ENCODE data around the gene HAVCR1. TPM values are rescaled to one million over a fixed set of nuclear protein-coding genes. Genes with fewer than 3 reads are reported as not detected.
"Not testable (repeated sequence)": the region's sequence is repeated elsewhere in the genome, so short reads cannot be mapped to it uniquely, and the experiment has no call there.

HAVCR1 gene
- total RNA-seq, 2 experiments from 2014 or later = 3.4 to 4.1 TPM

DNA sequence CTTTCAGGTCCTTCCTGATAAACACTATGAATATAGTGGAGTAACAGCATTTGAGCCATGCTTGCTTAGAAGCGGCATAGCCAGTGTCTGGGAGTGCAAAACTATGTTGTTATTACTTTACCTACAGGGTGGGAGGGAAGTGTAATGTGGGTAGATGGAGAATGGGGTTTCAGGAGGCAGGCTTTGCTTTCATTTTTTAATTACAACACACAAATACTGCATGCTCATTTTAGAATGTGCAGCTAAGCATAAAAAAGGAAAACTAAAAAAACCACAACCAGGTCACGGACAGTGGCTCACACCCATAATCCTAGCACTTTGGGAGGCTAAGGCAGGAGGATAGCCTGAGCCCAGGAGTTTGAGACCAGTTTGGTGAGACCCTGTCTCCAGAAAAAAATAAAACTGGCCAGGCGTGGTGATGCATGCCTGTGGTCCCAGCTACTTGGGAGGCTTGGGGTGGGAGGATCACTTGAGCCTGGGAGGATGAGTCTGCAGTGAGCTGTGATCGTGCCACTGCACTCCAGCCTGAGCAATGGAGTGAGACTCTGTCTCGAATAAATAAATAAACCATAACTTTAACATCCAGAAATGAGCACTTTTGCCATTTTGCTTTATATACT is 20.2 kb downstream of the HAVCR1 start:
- Mint-ChIP-seq H3K4me1 (peaks cover 19% of the 10 kb centered on the region), H3K27ac (peak overlapping the region; percentile 83), H3K4me3 (peak overlapping the region; percentile 66), H3K27me3 (no peaks in the 10 kb centered on the region), H3K9me3 (peaks cover 4% of the 10 kb centered on the region), H3K36me3 (peaks cover 27% of the 10 kb centered on the region)
- POLR2A ChIA-PET = no interaction called here
- ATAC-seq (ENCODE audit: low read depth) = peak; percentile 42
- no peak for DNase-seq

DNA sequence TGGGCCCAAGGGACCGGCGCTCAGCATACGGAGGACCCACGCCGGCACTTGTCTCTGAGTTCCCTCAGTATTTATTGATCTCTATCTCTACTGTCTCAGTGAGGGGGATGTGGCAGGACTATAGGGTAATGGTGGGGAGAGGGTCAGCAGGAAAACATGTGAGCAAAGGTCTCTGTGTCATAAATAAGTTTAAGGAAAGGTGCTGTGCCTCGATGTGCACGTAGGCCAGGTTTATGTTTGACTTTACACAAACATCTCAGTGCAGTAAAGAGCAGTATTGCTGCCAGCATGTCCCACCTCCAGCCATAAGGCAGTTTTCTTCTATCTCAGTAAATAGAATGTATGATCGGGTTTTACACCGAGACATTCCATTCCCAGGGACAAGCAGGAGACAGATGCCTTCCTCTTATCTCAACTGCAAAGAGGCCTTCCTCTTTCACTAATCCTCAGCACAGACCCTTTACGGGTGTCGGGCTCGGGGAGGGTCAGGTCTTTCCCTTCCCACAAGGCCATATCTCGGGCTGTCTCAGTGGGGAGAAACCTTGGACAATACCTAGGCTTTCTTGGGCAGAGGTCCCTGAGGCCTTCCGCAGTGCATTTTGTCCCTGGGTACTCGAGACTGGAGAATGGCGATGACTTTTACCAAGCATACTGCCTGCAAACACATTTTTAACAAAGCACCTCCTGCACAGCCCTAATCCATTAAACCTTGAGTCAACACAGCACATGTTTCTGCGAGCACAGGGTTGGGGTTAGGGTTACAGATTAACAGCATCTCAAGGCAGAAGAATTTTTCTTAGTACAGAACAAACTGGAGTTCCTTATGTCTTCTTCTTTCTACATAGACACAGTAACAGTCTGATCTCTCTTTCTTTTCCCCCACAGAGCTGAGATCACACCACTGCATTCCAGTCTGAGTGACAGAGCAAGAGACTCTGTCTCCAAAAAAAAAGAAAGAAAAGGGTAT is 24.5 kb downstream of the HAVCR1 start:
- ATAC-seq (ENCODE audit: low read depth); H3K4me3 Mint-ChIP-seq; H3K9me3 Mint-ChIP-seq; DNase-seq; H3K27ac Mint-ChIP-seq; H3K27me3 Mint-ChIP-seq; POLR2A ChIA-PET: not testable (repeated sequence)
- Mint-ChIP-seq H3K4me1 (peaks cover 41% of the 10 kb centered on the region), H3K36me3 (peaks cover 43% of the 10 kb centered on the region)

GRCh38 chr5:157033071-157033583 is 25.8 kb downstream of the HAVCR1 start:
- H3K4me1 Mint-ChIP-seq = peaks cover 42% of the 10 kb centered on the region
- ATAC-seq (ENCODE audit: low read depth) = no peak
- H3K9me3 Mint-ChIP-seq = peaks cover 4% of the 10 kb centered on the region
- peaks cover 43% of the 10 kb centered on the region for H3K36me3 Mint-ChIP-seq
- DNase-seq = no peak
- no peaks in the 10 kb centered on the region for H3K27me3 Mint-ChIP-seq
- POLR2A ChIA-PET = no interaction called here
- H3K27ac Mint-ChIP-seq = no peak overlapping the region
- no peak overlapping the region for H3K4me3 Mint-ChIP-seq

DNA sequence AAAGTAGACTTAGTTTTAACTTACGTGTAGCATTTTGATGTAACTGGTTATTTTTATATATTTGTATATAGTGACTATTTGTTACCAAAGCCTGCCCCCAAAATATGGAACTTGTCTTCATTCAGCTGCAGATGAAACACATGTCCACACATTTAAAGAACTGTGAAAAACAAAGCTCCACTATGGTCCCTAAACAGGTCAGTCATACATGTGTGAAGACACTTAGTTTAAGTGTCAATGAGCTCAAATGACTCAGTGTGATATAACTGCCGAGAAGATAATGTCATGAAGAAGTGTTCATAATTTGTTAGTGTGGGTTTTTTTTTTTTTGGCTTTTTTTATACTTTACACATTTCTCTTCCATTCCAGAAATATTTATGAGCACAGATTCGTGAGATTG is 28.2 kb downstream of the HAVCR1 start:
- no peaks in the 10 kb centered on the region for H3K27me3 Mint-ChIP-seq
- peak overlapping the region; percentile 13 for H3K27ac Mint-ChIP-seq
- ATAC-seq (ENCODE audit: low read depth) (no peak), DNase-seq (no peak)
- no peak overlapping the region for H3K4me3 Mint-ChIP-seq
- POLR2A ChIA-PET = interaction anchor here (0.5 to 1.7 kb wide), 2 partner anchors 49 to 112 kb away, joined by 3 to 5 read pairs; partner anchors contain the start of gene MED7
- H3K36me3 Mint-ChIP-seq = peaks cover 36% of the 10 kb centered on the region
- peaks cover 49% of the 10 kb centered on the region for H3K4me1 Mint-ChIP-seq
- H3K9me3 Mint-ChIP-seq = no peaks in the 10 kb centered on the region

DNA sequence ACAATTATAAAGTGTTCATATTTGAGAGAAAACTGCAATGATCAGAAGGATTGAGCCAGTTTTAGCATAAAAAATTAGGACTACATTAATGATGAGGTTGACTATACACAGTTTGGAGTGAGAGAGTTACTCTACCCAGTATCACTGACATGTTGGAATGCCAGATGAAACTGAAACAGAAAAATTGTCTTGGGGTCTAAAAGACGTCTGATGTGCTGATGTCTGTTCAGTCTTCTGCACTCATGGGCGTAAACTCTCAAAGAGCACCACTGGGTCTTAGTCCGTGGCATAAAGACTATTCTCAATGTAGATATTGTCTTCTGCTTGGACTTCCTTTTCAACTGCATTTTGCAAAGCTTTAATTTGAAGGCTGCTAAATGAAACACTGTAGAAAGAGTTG is 29.5 kb downstream of the HAVCR1 start:
- ATAC-seq (ENCODE audit: low read depth) (no peak), DNase-seq (no peak)
- Mint-ChIP-seq H3K36me3 (peaks cover 36% of the 10 kb centered on the region), H3K27ac (peak overlapping the region; percentile 67), H3K4me3 (peak overlapping the region; percentile 24), H3K9me3 (no peaks in the 10 kb centered on the region), H3K4me1 (peaks cover 60% of the 10 kb centered on the region), H3K27me3 (no peaks in the 10 kb centered on the region)
- POLR2A ChIA-PET = interaction anchor here (0.5 to 1.7 kb wide), 2 partner anchors 28 to 113 kb away, joined by 3 read pairs; partner anchors contain the start of gene MED7

GRCh38 chr5:157027663-157028062 is 31.3 kb downstream of the HAVCR1 start:
- H3K4me3 Mint-ChIP-seq = peak overlapping the region; percentile 34
- DNase-seq, H3K27me3 Mint-ChIP-seq, H3K9me3 Mint-ChIP-seq: not testable (repeated sequence)
- H3K4me1 Mint-ChIP-seq = peaks cover 66% of the 10 kb centered on the region
- POLR2A ChIA-PET = interaction anchor here (1.7 to 4.5 kb wide), 2 partner anchors 47 to 82 kb away, joined by 8 to 24 read pairs; partner anchors contain the start of gene HAVCR2
- ATAC-seq (ENCODE audit: low read depth) = peak; percentile 11
- peak overlapping the region; percentile 68 for H3K27ac Mint-ChIP-seq
- peaks cover 34% of the 10 kb centered on the region for H3K36me3 Mint-ChIP-seq

GRCh38 chr5:157026789-157027424 is 32.0 kb downstream of the HAVCR1 start:
- Mint-ChIP-seq H3K27ac (peak overlapping the region; percentile 68), H3K9me3 (peaks cover 6% of the 10 kb centered on the region), H3K4me3 (no peak overlapping the region), H3K4me1 (peaks cover 71% of the 10 kb centered on the region), H3K36me3 (peaks cover 39% of the 10 kb centered on the region), H3K27me3 (no peaks in the 10 kb centered on the region)
- POLR2A ChIA-PET = interaction anchor here (1.7 to 4.5 kb wide), 2 partner anchors 48 to 82 kb away, joined by 8 to 24 read pairs; partner anchors contain the start of gene HAVCR2
- DNase-seq = no peak
- no peak for ATAC-seq (ENCODE audit: low read depth)

DNA sequence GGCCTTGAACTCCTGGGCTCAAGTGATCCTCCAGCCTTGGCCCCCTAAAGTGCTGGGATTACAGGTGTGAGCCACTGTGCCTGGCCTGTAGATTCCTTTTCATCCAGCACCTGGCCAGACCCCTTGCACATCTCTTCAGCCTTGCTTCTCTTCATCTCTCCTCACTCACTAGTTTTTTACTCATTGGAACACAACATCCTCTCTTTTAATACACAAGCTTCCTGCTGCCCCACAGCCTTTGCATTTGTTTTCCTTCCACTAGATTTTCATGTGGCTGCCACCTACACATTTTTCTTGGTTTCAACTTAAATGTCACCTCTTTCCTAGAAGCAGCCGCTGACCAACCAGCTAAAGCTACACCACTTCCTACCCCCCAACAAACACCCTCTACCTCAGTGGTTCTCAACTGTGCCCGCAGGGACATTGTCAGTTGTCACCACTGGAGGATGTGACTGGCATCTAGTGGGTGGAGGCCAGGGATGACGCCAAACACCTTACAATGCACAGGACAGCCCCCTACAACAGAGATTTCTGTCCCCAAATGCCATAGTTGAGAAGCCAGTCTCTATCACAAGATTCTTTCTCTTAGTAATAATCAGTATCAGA is 33.7 kb downstream of the HAVCR1 start:
- Mint-ChIP-seq H3K4me1 (peaks cover 70% of the 10 kb centered on the region), H3K36me3 (peaks cover 33% of the 10 kb centered on the region), H3K27ac (peak overlapping the region; percentile 88), H3K27me3 (no peaks in the 10 kb centered on the region), H3K9me3 (peaks cover 6% of the 10 kb centered on the region), H3K4me3 (peak overlapping the region; percentile 52)
- ATAC-seq (ENCODE audit: low read depth) (peak; percentile 94), DNase-seq (peak; percentile 78)
- POLR2A ChIA-PET = interaction anchor here (0.8 to 4.5 kb wide), 14 partner anchors 48 to 117 kb away, joined by 3 to 24 read pairs (median 4); partner anchors contain the start of genes HAVCR2 and MED7

GRCh38 chr5:157024208-157024959 is 34.5 kb downstream of the HAVCR1 start:
- Mint-ChIP-seq H3K27me3 (no peaks in the 10 kb centered on the region), H3K9me3 (peaks cover 11% of the 10 kb centered on the region), H3K27ac (peak overlapping the region; percentile 88), H3K4me1 (peaks cover 65% of the 10 kb centered on the region), H3K36me3 (peaks cover 32% of the 10 kb centered on the region), H3K4me3 (peak overlapping the region; percentile 52)
- DNase-seq (no peak), ATAC-seq (ENCODE audit: low read depth) (no peak)
- POLR2A ChIA-PET = interaction anchor here (0.6 to 4.5 kb wide), 14 partner anchors 23 to 118 kb away, joined by 3 to 24 read pairs (median 4); partner anchors contain the start of genes HAVCR2 and MED7

DNA sequence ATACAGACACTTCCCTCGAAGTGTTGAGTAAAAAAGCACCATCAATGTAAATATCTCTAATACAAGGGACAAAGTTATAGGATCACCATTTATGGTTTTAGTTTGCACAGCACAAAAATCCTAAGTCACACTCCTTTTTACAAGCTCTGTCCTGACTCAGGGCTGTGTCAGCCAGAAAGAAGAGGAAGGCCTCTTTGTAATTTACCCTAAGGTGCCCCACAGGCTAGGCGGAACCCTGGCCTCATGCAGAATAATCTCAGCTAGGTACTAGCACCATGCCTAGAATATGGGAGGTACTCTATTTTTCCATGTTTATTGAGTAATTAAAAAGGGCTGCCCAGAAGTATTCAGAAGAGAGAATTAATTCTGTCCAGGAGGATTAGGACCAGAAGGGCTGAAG is 36.9 kb downstream of the HAVCR1 start:
- H3K27ac Mint-ChIP-seq = peak overlapping the region; percentile 32
- peaks cover 46% of the 10 kb centered on the region for H3K36me3 Mint-ChIP-seq
- POLR2A ChIA-PET = no interaction called here
- H3K27me3 Mint-ChIP-seq = no peaks in the 10 kb centered on the region
- peaks cover 24% of the 10 kb centered on the region for H3K9me3 Mint-ChIP-seq
- peaks cover 51% of the 10 kb centered on the region for H3K4me1 Mint-ChIP-seq
- ATAC-seq (ENCODE audit: low read depth) (no peak), DNase-seq (no peak)
- no peak overlapping the region for H3K4me3 Mint-ChIP-seq

DNA sequence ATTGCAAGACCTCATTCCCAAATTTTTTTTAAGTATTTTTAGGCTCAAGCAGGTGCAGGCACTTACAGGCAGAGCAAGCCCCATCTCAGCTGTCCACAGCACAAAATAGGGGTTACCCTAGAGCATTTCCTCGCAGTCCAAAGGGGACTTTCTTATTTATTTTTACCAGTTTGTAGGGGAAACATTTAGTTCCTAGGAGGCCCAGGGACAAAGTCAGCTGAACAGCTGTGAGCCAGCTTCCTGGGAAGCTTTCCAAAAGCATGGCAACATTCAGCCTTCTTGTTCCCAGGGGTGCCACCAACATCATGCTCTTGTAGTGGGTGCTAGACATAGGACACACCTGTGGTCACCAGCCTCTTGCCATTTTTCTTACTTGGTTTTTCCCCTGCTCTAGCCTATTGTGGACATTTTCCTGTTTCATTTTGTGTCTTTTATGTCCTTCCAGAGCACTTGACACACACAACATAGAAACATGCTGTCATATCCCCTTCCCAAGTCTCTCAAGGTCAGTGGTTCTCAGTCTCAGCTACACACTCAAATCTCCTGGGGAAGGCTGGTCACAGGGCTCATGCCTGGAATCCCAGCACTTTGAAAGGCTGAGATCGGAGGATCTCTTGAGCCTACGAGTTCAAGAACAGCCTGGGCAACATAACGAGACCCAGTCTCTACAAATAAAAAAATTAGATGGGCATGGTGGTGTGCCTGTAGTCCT is 38.2 kb downstream of the HAVCR1 start:
- Mint-ChIP-seq H3K9me3 (peaks cover 27% of the 10 kb centered on the region), H3K36me3 (peaks cover 52% of the 10 kb centered on the region), H3K4me1 (peaks cover 43% of the 10 kb centered on the region), H3K27me3 (no peaks in the 10 kb centered on the region), H3K4me3 (no peak overlapping the region), H3K27ac (no peak overlapping the region)
- DNase-seq = no peak
- POLR2A ChIA-PET = interaction anchor here (0.6 kb wide), 1 partner anchor 33 kb away, joined by 3 read pairs; no protein-coding TSS in a partner anchor
- no peak for ATAC-seq (ENCODE audit: low read depth)
